Measurements from ENCODE around the gene NOP14.

DNA sequence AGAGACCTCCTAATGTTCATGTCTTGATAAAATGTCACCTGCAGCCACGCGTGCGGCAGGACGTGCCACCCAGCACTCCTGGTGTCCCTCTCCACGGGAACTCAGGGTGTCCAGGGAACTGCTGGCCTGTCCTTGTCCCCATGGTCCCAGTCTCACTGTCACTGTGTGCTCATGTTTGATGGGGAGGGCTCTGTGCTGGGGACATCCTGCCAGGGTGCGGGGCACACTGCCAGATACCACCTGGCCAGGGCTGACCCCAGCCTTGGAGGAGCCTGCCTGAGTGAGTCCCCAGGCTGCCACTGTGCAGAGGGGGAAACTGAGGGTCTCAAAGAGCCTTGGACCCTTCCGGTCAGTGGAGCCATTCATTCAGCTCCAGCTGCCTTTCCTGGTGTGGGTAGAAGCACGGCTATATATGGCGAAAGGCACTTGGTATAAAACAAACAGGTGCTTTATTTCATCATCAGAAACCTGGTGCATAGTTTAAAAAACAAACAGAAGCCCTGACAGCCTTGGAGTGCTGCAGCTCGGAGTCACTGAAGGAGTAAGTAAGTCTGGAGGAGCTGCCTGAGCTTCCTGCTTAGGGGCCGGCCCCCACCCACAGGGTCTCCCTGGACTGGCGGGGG, 33.0 kb downstream of the NOP14 start:
- TF ChIP-seq, protein P1, sequence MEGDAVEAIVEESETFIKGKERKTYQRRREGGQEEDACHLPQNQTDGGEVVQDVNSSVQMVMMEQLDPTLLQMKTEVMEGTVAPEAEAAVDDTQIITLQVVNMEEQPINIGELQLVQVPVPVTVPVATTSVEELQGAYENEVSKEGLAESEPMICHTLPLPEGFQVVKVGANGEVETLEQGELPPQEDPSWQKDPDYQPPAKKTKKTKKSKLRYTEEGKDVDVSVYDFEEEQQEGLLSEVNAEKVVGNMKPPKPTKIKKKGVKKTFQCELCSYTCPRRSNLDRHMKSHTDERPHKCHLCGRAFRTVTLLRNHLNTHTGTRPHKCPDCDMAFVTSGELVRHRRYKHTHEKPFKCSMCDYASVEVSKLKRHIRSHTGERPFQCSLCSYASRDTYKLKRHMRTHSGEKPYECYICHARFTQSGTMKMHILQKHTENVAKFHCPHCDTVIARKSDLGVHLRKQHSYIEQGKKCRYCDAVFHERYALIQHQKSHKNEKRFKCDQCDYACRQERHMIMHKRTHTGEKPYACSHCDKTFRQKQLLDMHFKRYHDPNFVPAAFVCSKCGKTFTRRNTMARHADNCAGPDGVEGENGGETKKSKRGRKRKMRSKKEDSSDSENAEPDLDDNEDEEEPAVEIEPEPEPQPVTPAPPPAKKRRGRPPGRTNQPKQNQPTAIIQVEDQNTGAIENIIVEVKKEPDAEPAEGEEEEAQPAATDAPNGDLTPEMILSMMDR (IDR thresholded peaks at IDR 0.05; ENCODE audit: insufficient read depth, low read length) = no peak
- TF ChIP-seq GABPA (IDR thresholded peaks at IDR 0.05; ENCODE audit: low read depth) = no peak
- TF ChIP-seq POLR2AphosphoS5 (IDR thresholded peaks at IDR 0.05; ENCODE audit: low read depth) = no peak
